Testis (tissue), 3 donors: Measurements from ENCODE around the gene NLRP1. TPM values are rescaled to one million over a fixed set of nuclear protein-coding genes. Genes with fewer than 3 reads are reported as not detected.

Source experiments
- DNase-seq: peaks from one replicate; pipeline ENCODE4 v3.0.0-alpha.2; 2019
- H3K27ac ChIP-seq, 2 donors: fragments of 200-600 bp; sonication (generic); one replicate each; pipeline ENCODE4 v1.5.1; 2019
- H3K27me3 ChIP-seq: fragments of 200-600 bp; sonication (generic); one replicate; pipeline ENCODE4 v1.5.1; 2019
- H3K36me3 ChIP-seq: fragments of 200-600 bp; sonication (generic); one replicate; pipeline ENCODE4 v1.5.1; 2017; ENCODE audit warnings: low read depth; ENCODE audit errors: missing control alignments
- H3K4me1 ChIP-seq: fragments of 200-600 bp; sonication (generic); one replicate; pipeline ENCODE4 v1.5.1; 2019
- H3K4me3 ChIP-seq, 2 donors: fragments of 200-600 bp; sonication (generic); one replicate each; pipeline ENCODE4 v1.5.1; 2017 to 2019
- H3K9me3 ChIP-seq: fragments of 200-600 bp; sonication (generic); one replicate; pipeline ENCODE4 v1.5.1; 2017
- CTCF ChIP-seq, 3 experiments: fragments of 450-650 bp in 2 of 3; fragments of 200-600 bp in 1 of 3; sonication (generic) in 1 of 3; IDR thresholded peaks; one replicate each; pipeline ENCODE4 v1.5.1; 2016 to 2019; ENCODE audit warnings: antibody characterized with exemption in 3 of 3, mild to moderate bottlenecking in 2 of 3, moderate library complexity in 1 of 3
- POLR2A ChIP-seq: fragments of 450-650 bp; IDR thresholded peaks from one replicate; pipeline ENCODE4 v1.6.1; 2017; ENCODE audit warnings: antibody characterized with exemption, mild to moderate bottlenecking, moderate library complexity
- WGBS, 2 donors: methylation state at CpG; one replicate each; pipeline ENCODE4 v1.1.5; 2018; 5-methylcytosine and 5-hydroxymethylcytosine counted together
- intact Hi-C: fragments of 100-400 bp; cut with DNase I; formaldehyde crosslinking; loops from one replicate; pipeline ENCODE4 v1.15.1; 2023; ENCODE audit warnings: low total_unique reads
- polyA plus RNA-seq: library from polyadenylated mRNA; stranded (reverse); fragments of 350-450 nt; fragmentation: Illumina TruSeq; extraction: RNeasy Lipid Tissue Mini Kit (QIAGEN cat#74804); gene quantifications from one replicate; pipeline ENCODE4 v1.2.3, GENCODE V29; 2014; ENCODE audit warnings: low read depth, low replicate concordance; ENCODE audit not compliant: insufficient read depth
- total RNA-seq, 2 donors: library from RNA; depleted of rRNA; stranded (reverse); fragments of >200 nt; gene quantifications; one replicate each; pipeline ENCODE4 v1.2.3, GENCODE V29; 2016

Gene NLRP1
- total and polyA plus RNA-seq, 3 donors from 2014 or later = 35.4 to 68.5 (median 39.0) TPM

GRCh38 chr17:5585836-5586521, 1.7 kb upstream of the NLRP1 start:
- H3K36me3 ChIP-seq = no peaks in the 10 kb centered on the region
- H3K9me3 ChIP-seq = no peaks in the 10 kb centered on the region
- H3K27ac ChIP-seq = no peak overlapping the region
- TF ChIP-seq CTCF (IDR thresholded peaks at IDR 0.05) (no peak), POLR2A (no peak)
- intact Hi-C loops = loop anchor here (5.0 kb wide), 1 partner anchor 836 kb away; no protein-coding TSS in a partner anchor
- DNase-seq = no peak
- no peak overlapping the region for H3K4me3 ChIP-seq
- no peaks in the 10 kb centered on the region for H3K27me3 ChIP-seq
- H3K4me1 ChIP-seq = no peaks in the 10 kb centered on the region
- WGBS, 2 donors = 41 to 45% methylated on average over 11 of the region's 11 CpGs

- H3K4me3 ChIP-seq = no peak overlapping the region
Measured at GRCh38 chr17:5585287-5585794, 1.0 kb upstream of the NLRP1 start.

GRCh38 chr17:5583426-5584382, 605 bp downstream of the NLRP1 start:
- intact Hi-C loops = no loop called here
- 76 to 81% methylated on average over 16 to 19 of the region's 21 CpGs for WGBS, 2 donors

More at GRCh38 chr17:5585287-5585794, 1.0 kb upstream of the NLRP1 start:
- TF ChIP-seq POLR2A = no peak
- Histone ChIP-seq H3K36me3 (no peaks in the 10 kb centered on the region), H3K27ac (peak overlapping the region in 1 of 2 donors; percentile 24), H3K9me3 (no peaks in the 10 kb centered on the region), H3K27me3 (no peaks in the 10 kb centered on the region), H3K4me1 (no peaks in the 10 kb centered on the region)
- DNase-seq = no peak
- WGBS, 2 donors = 88 to 90% methylated on average over 11 of the region's 11 CpGs
- intact Hi-C loops = loop anchor here (5.0 kb wide), 1 partner anchor 837 kb away; no protein-coding TSS in a partner anchor

GRCh38 chr17:5582209-5583185, 1.8 kb downstream of the NLRP1 start:
- H3K27me3 ChIP-seq = no peaks in the 10 kb centered on the region
- TF ChIP-seq POLR2A (no peak), CTCF (IDR thresholded peaks at IDR 0.05) (no peak)
- WGBS, 2 donors = 82 to 85% methylated on average over 11 of the region's 11 CpGs
- intact Hi-C loops = no loop called here
- H3K36me3 ChIP-seq = no peaks in the 10 kb centered on the region
- no peak for DNase-seq
- H3K27ac ChIP-seq = no peak overlapping the region
- no peaks in the 10 kb centered on the region for H3K9me3 ChIP-seq
- no peak overlapping the region for H3K4me3 ChIP-seq
- no peaks in the 10 kb centered on the region for H3K4me1 ChIP-seq

More at GRCh38 chr17:5583426-5584382, 605 bp downstream of the NLRP1 start:
- Histone ChIP-seq H3K4me3 (peak overlapping the region; percentile 15 to 35), H3K27me3 (no peaks in the 10 kb centered on the region), H3K36me3 (no peaks in the 10 kb centered on the region), H3K27ac (peak overlapping the region in 1 of 2 donors; percentile 77), H3K9me3 (no peaks in the 10 kb centered on the region), H3K4me1 (no peaks in the 10 kb centered on the region)
- TF ChIP-seq POLR2A (no peak), CTCF (IDR thresholded peaks at IDR 0.05) (no peak)
- DNase-seq = no peak
